Measurements from ENCODE around the gene RTP4. TPM values are rescaled to one million over a fixed set of nuclear protein-coding genes. Genes with fewer than 3 reads are reported as not detected.

The RTP4 gene
- polyA plus RNA-seq, 1 donor (not counting 4 experiments of a cell fraction or from before 2014, with no cell fraction given) = 0.38 TPM

DNA sequence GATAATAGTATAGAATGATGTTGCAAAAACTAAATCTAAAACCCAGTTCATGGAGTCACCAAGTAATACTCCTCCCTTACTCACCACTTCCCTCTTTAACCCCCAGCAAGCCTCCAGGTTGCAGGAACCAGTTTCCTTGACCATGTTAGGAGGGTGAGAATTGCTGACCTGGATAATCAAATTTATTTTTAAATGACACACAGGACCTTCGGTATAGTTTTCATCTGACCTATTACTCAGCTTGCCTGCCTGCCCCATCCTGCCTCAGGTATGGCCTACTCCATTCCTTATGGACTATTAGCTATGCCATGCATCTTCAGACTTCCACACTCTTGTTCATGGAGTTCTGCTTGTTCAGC is 883 bp downstream of the RTP4 start:
- Histone ChIP-seq H3K79me2 (ENCODE audit: control insufficient read depth, insufficient read depth, low read length) (no peaks in the 10 kb centered on the region), H3K36me3 (ENCODE audit: control insufficient read depth in 2 of 2, extremely low read depth in 1 of 2, insufficient read depth in 2 of 2, low read length in 2 of 2) (no peaks in the 10 kb centered on the region), H3K4me1 (ENCODE audit: control insufficient read depth, extremely low read depth, insufficient read depth, low read length) (peaks cover 4% of the 10 kb centered on the region), H3K27ac (ENCODE audit: control insufficient read depth, insufficient read depth, low read length) (no peak overlapping the region), H3K9me3 (ENCODE audit: control insufficient read depth, low read depth, low read length) (no peaks in the 10 kb centered on the region), H2AFZ (ENCODE audit: control insufficient read depth, low read length) (no peak overlapping the region), H3K4me2 (ENCODE audit: control insufficient read depth, extremely low read depth, insufficient read depth, low read depth, low read length) (no peak overlapping the region), H4K20me1 (ENCODE audit: control insufficient read depth, extremely low read depth, insufficient read depth, low read length) (no peaks in the 10 kb centered on the region), H3K9ac (ENCODE audit: control insufficient read depth, extremely low read depth, insufficient read depth, low read length) (no peak overlapping the region), H3K4me3 (ENCODE audit: control insufficient read depth in 2 of 3, extremely low read depth in 1 of 3, insufficient read depth in 2 of 3, low read depth in 1 of 3, low read length in 3 of 3) (no peak overlapping the region), H3K9me1 (ENCODE audit: control insufficient read depth, extremely low read depth, insufficient read depth, low read length) (no peaks in the 10 kb centered on the region), H3K27me3 (ENCODE audit: control insufficient read depth, extremely low read depth, insufficient read depth, low read length) (peaks cover 4% of the 10 kb centered on the region)
- TF ChIP-seq EZH2 (IDR thresholded peaks at IDR 0.05; ENCODE audit: low read length) = no peak
- TF ChIP-seq, protein P1, sequence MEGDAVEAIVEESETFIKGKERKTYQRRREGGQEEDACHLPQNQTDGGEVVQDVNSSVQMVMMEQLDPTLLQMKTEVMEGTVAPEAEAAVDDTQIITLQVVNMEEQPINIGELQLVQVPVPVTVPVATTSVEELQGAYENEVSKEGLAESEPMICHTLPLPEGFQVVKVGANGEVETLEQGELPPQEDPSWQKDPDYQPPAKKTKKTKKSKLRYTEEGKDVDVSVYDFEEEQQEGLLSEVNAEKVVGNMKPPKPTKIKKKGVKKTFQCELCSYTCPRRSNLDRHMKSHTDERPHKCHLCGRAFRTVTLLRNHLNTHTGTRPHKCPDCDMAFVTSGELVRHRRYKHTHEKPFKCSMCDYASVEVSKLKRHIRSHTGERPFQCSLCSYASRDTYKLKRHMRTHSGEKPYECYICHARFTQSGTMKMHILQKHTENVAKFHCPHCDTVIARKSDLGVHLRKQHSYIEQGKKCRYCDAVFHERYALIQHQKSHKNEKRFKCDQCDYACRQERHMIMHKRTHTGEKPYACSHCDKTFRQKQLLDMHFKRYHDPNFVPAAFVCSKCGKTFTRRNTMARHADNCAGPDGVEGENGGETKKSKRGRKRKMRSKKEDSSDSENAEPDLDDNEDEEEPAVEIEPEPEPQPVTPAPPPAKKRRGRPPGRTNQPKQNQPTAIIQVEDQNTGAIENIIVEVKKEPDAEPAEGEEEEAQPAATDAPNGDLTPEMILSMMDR (optimal IDR thresholded peaks at IDR 0.05 in 1 of 3, IDR thresholded peaks at IDR 0.05 in 1 of 3, conservative IDR thresholded peaks at IDR 0.05 in 1 of 3; ENCODE audit: extremely low read depth in 1 of 3, insufficient read depth in 2 of 3, low read length in 3 of 3) = no peak
- FAIRE-seq (peak; percentile 34), DNase-seq (ENCODE audit: low read depth, low spot score) (no peak)
- dilution Hi-C loops (cut with MboI; ENCODE audit: extremely low pct_ligation_motif_present, low sequenced_read_pairs) = no loop called here

DNA sequence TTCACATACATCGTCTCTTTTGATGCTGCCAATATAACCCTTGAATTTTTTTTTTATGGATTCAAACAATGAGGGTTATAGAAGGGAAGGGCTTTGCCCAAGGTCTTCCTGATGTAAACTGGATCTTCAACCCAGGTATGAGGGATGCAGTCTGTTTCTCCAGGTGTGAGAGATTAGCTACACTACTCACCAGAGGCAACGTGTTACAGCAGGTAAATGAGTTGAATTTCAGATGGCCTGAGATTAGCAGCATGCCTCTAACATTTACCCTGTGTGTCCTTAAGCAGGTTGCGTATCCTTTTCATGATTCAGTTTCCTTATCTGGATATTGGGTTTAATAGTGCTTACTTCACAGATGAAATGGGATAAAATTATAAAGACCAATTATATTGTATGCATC is 1.9 kb downstream of the RTP4 start:
- Histone ChIP-seq H4K20me1 (ENCODE audit: control insufficient read depth, extremely low read depth, insufficient read depth, low read length) (no peaks in the 10 kb centered on the region), H3K79me2 (ENCODE audit: control insufficient read depth, insufficient read depth, low read length) (no peaks in the 10 kb centered on the region), H3K9me1 (ENCODE audit: control insufficient read depth, extremely low read depth, insufficient read depth, low read length) (no peaks in the 10 kb centered on the region), H3K4me2 (ENCODE audit: control insufficient read depth, extremely low read depth, insufficient read depth, low read depth, low read length) (no peak overlapping the region), H3K4me3 (ENCODE audit: control insufficient read depth in 2 of 3, extremely low read depth in 1 of 3, insufficient read depth in 2 of 3, low read depth in 1 of 3, low read length in 3 of 3) (no peak overlapping the region), H2AFZ (ENCODE audit: control insufficient read depth, low read length) (no peak overlapping the region), H3K27ac (ENCODE audit: control insufficient read depth, insufficient read depth, low read length) (no peak overlapping the region), H3K9me3 (ENCODE audit: control insufficient read depth, low read depth, low read length) (no peaks in the 10 kb centered on the region), H3K4me1 (ENCODE audit: control insufficient read depth, extremely low read depth, insufficient read depth, low read length) (peaks cover 4% of the 10 kb centered on the region), H3K36me3 (ENCODE audit: control insufficient read depth in 2 of 2, extremely low read depth in 1 of 2, insufficient read depth in 2 of 2, low read length in 2 of 2) (no peaks in the 10 kb centered on the region), H3K27me3 (ENCODE audit: control insufficient read depth, extremely low read depth, insufficient read depth, low read length) (peaks cover 4% of the 10 kb centered on the region), H3K9ac (ENCODE audit: control insufficient read depth, extremely low read depth, insufficient read depth, low read length) (no peak overlapping the region)
- DNase-seq (ENCODE audit: low read depth, low spot score) (no peak), FAIRE-seq (peak; percentile 34)
- dilution Hi-C loops (cut with MboI; ENCODE audit: extremely low pct_ligation_motif_present, low sequenced_read_pairs) = no loop called here
- TF ChIP-seq, protein P1 (optimal IDR thresholded peaks at IDR 0.05 in 1 of 3, IDR thresholded peaks at IDR 0.05 in 1 of 3, conservative IDR thresholded peaks at IDR 0.05 in 1 of 3; ENCODE audit: extremely low read depth in 1 of 3, insufficient read depth in 2 of 3, low read length in 3 of 3) = no peak
- no peak for TF ChIP-seq EZH2 (IDR thresholded peaks at IDR 0.05; ENCODE audit: low read length)

Measured in keratinocyte (primary cell).